HTR-8/SVneo (cell line): ENCODE measurements around the gene MKRN1.
"Not testable (repeated sequence)": the region's sequence is repeated elsewhere in the genome, so short reads cannot be mapped to it uniquely, and the experiment has no call there.

Experiments
- DNase-seq: peaks from one replicate; pipeline ENCODE4 v3.0.0; 2011; ENCODE audit warnings: low spot score, mixed read lengths; ENCODE audit not compliant: insufficient read length
- FAIRE-seq: peaks from 2 replicates; lab custom pipeline; 2011; peaks lifted over from hg19 to GRCh38; lab: Jason Lieb, UNC

Gene MKRN1

GRCh38 chr7:140479062-140479738, at the start of gene MKRN1:
Gene MKRN1, minus strand, starts transcription at chr7:140479505. Its CDS starts 161 bp downstream, at chr7:140479344.
- DNase-seq, result peak; percentile 90
- FAIRE-seq, result no peak

GRCh38 chr7:140526787-140527664, 47.7 kb upstream of the MKRN1 start:
- DNase-seq (no peak), FAIRE-seq (no peak)

GRCh38 chr7:140526214-140526613, 46.9 kb upstream of the MKRN1 start:
- no peak for FAIRE-seq

GRCh38 chr7:140525743-140526142, 46.4 kb upstream of the MKRN1 start:
- DNase-seq, result no peak
- no peak for FAIRE-seq

More at GRCh38 chr7:140526214-140526613, 46.9 kb upstream of the MKRN1 start:
- no peak for DNase-seq

GRCh38 chr7:140521421-140521820, 42.1 kb upstream of the MKRN1 start:
- DNase-seq, result no peak
- no peak for FAIRE-seq

- no peak for FAIRE-seq
- no peak for DNase-seq
Observed at GRCh38 chr7:140519007-140519399, 39.7 kb upstream of the MKRN1 start.

GRCh38 chr7:140518370-140519006, 39.2 kb upstream of the MKRN1 start:
- DNase-seq (no peak), FAIRE-seq (no peak)

GRCh38 chr7:140517546-140518369, 38.5 kb upstream of the MKRN1 start:
- DNase-seq, result peak; percentile 87
- FAIRE-seq, result peak; percentile 85

- DNase-seq, result no peak
- FAIRE-seq, result no peak
Observed at GRCh38 chr7:140512317-140513000, 33.2 kb upstream of the MKRN1 start.

- FAIRE-seq, result no peak
- DNase-seq, result no peak
Observed at GRCh38 chr7:140509789-140510188, 30.5 kb upstream of the MKRN1 start.

- not testable (repeated sequence) for DNase-seq, FAIRE-seq
Observed at GRCh38 chr7:140507556-140507955, 28.3 kb upstream of the MKRN1 start.

GRCh38 chr7:140506788-140507464, 27.6 kb upstream of the MKRN1 start:
- FAIRE-seq (peak; percentile 51), DNase-seq (peak; percentile 29)

GRCh38 chr7:140501966-140502365, 22.7 kb upstream of the MKRN1 start:
- FAIRE-seq (no peak), DNase-seq (no peak)

- DNase-seq, result not testable (repeated sequence)
Observed at GRCh38 chr7:140497807-140498206, 18.5 kb upstream of the MKRN1 start.

GRCh38 chr7:140497241-140497769, 18.0 kb upstream of the MKRN1 start:
- no peak for DNase-seq
- no peak for FAIRE-seq

More at GRCh38 chr7:140497807-140498206, 18.5 kb upstream of the MKRN1 start:
- FAIRE-seq, result not testable (repeated sequence)

GRCh38 chr7:140495514-140496097, 16.3 kb upstream of the MKRN1 start:
- DNase-seq (no peak), FAIRE-seq (no peak)

- FAIRE-seq, result no peak
- DNase-seq, result no peak
Observed at GRCh38 chr7:140494867-140495266, 15.6 kb upstream of the MKRN1 start.

GRCh38 chr7:140489026-140489359, 9.7 kb upstream of the MKRN1 start:
- FAIRE-seq, result no peak
- DNase-seq, result no peak
